Ureter (tissue), 1 donor: ENCODE results near the gene TTC28. TPM values are rescaled to one million over a fixed set of nuclear protein-coding genes. Genes with fewer than 3 reads are reported as not detected.
A peak's percentile ranks its signal among the peaks of the same experiment; 100 is the strongest.

Experiments used
- DNase-seq: peaks from one replicate; pipeline ENCODE4 v3.0.0-alpha.2; 2020; ENCODE audit warnings: low spot score
- total RNA-seq: library from RNA; stranded (reverse); gene quantifications from one replicate; pipeline ENCODE4 v1.2.4, GENCODE V29; 2023
- donor health status: DM: yes; HTN: yes; CAD: no.

TTC28 gene
- total RNA-seq, 1 donor from 2014 or later: 56.8 TPM

DNA sequence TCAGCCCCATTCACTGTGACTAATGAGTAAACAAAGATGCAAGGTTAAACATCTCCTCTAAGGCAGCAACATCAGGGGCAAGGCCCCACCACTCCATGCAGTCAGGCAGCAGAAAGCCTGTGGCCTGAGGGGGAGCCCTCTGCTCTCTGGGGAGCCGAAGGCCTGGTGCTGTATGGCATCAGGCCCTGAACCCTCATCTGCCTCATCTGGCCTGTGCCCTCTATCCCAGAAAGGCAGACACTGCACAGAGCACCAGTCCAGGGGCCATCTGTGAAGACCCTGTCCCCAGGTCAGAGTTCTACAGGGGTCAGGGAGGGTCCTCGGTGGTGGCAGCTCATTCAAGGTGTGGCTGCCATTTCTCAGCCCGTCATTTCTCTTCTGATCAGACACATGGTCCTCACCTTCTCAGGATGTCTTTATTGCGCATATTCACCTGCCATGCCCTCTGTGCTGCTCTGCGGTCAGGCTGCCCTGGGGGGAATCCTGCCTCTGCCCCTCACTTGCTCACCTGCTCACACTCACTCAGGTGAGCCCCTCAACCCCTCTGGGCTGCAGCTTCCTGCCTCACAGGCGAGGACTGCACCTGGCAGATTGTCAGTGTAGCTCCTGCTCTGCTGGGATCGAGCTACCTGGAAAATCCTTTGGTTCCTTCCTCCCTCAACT is 657.5 kb downstream of the TTC28 start:
- DNase-seq: peak; percentile 42

DNA sequence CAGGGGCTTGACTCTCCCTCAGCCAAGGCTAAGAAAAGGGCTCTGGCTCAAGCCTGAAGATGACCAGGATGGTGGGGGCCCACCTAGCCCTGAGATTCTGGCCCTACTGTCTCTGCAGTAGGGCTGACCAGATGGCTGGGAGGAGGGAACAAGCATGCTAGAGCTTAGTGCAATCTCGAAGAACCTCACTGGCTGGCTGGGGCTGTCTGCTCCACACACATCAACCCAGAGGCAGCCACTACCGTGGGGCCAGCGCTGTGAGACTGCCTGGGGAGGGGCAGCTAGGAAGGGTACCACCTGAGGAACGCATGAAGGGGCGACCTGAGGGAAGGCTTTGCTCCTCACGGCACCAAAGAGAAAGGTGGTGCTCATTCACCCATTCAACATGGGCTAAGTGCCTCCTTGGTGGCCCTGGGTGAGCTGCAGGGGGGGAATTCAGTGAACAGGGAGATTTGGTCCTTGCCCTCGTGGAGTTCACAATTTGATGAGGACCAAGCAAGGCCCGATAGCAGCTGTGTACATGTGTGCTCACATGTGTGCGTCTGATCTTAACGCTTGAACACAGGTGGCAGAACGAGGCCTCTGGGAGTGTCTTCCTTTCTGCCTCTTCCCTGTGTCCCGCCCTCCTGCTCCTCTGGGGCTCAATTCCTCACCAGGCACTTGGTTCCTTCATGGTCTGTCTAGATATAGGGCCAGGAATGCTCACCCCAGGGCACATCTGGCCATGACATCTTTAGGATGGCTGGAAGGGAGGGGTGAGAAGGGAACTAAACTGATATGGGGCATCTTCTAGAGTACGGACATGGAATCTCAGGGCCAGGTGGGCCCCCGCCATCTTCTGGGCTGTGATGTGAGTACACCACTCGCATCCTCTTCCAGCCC is 658.3 kb downstream of the TTC28 start:
- DNase-seq: peak; percentile 39

GRCh38 chr22:28019881-28020861 is 659.5 kb downstream of the TTC28 start:
- DNase-seq: peak; percentile 73

GRCh38 chr22:28019360-28019759 is 660.3 kb downstream of the TTC28 start:
- peak; percentile 39 for DNase-seq

DNA sequence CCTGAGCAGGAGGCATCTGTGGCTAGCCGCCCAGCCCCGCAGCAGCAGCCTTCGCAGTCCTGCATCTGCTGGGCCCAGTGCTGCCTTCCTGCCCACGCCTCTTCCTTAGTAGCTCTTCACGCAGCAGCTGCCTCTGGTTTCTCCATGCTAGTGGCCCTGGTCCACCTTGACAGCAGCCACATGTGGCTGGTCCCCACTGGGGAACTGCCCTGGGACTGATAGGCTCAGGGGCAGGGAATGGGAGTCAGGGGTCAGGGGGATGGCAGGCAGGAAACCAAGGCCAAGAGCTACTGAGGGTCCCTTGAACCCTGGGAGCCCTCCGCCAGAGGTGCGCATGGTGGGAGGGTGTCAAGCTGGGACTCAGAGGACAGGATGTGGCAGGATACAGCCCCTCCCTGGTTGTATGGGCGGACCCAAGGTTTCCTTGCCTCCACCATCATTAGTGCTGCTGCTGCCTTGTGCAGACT is 661.1 kb downstream of the TTC28 start:
- no peak for DNase-seq

- no peak for DNase-seq
Measured at GRCh38 chr22:28017859-28018258, 661.8 kb downstream of the TTC28 start.

DNA sequence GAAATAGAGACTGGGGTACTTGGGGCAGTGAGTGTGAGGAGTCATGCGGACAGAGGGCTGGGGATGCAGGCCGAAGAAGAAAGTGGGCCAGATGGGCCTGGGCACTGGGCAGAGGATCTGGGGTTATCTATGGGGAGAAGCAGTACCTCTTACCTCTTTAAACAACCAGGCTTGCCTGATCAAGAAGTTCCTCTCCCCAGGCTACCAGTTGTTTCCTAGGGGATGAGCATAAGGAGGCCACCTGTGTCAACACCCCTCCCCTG is 662.2 kb downstream of the TTC28 start:
- no peak for DNase-seq

DNA sequence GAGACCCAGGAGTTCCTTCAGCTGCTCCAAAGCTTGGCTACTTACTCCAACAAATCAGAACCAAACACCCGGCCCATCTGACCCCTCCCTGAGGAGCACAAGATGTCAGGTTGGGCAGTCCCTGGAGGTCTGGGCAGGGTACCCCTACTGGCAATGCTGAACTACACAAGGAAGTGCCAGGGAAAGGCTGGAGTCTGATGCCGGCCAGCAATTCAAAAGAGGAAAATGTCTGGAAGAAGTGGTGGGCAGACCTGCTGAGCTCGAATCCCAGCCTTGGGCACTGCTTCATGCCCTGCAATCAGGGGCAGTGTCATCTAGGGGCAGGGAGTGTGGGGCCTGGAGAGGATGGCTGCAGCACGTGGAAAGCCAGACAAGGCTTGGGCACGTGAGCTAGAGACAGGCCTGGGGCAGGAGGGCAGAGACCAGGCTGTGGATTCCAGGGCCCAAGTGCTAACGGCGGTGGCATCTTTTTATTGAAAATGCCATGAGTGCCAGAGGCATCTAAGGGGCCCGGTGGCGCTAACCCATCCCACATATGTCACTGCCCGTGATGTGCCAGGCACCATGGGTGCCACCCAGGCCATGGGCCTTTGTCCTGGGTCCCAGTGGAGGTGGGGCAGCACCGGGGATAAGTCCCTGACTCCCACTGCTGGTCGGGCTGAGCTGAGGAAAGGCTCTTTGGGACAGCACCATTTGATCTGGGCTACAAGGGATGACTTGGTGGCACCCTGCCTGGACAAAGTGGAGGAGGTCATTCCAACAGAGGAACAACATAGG is 662.7 kb downstream of the TTC28 start:
- no peak for DNase-seq

GRCh38 chr22:28015676-28016601 is 663.7 kb downstream of the TTC28 start:
- DNase-seq: no peak

GRCh38 chr22:28015046-28015425 is 664.6 kb downstream of the TTC28 start:
- DNase-seq: no peak

- no peak for DNase-seq
Measured at GRCh38 chr22:28014211-28015045, 665.2 kb downstream of the TTC28 start.

GRCh38 chr22:28013611-28014010 is 666.0 kb downstream of the TTC28 start:
- no peak for DNase-seq

GRCh38 chr22:28012832-28013460 is 666.7 kb downstream of the TTC28 start:
- no peak for DNase-seq

DNA sequence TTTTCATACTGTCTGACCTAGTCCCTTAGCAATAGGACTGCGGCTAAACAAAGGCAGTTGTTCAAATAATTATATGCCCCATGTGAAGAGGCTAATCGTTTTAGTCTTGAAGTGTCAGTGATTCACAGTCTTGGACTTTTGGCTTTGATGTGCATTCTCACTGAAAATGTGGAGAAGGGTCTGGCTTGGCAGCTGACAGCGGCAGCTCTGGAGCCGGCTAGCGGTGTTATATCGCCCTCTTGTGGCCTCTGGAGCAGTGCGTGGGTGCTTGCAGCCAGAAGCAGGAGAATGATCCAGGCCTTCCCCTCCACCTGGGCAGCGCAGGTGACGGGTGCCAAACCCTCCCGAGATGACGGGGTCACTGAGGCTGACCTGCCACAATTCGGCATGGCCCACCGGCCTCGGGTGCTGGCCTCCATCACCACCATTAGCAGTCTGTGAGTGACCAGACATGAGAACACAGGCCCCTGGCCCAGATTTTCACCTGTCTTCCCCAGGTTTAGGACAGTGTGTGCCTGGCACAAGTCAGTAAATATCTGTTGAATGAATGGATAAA is 670.3 kb downstream of the TTC28 start:
- DNase-seq: peak; percentile 75

DNA sequence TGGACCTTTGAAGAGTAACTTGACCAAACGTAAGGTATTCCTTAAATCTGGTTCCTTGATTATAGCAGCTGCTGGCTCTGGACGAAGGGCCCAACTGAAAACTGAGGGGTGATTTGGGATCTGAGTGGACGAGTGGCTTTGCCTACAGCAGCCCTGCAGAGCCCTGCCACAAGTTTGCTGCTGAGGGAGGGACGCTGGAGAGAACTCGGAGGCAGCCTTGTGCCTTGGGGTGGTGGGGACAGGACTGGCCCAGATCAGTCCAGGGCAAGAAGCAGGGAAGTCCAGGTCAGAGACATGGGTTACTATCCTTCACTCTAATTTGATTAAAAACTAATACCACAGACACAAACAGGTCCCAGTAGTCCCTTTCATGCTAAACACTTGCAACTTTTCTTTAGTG is 671.0 kb downstream of the TTC28 start:
- DNase-seq: no peak

GRCh38 chr22:28008056-28008455 is 671.6 kb downstream of the TTC28 start:
- DNase-seq: no peak

- no peak for DNase-seq
Measured at GRCh38 chr22:28006271-28006670, 673.4 kb downstream of the TTC28 start.

- no peak for DNase-seq
Measured at GRCh38 chr22:28005513-28005912, 674.1 kb downstream of the TTC28 start.

GRCh38 chr22:28004021-28004420 is 675.6 kb downstream of the TTC28 start:
- DNase-seq: no peak
